Airway epithelial cell (primary cell): ENCODE results near the gene ANO3. TPM values are rescaled to one million over a fixed set of nuclear protein-coding genes. Genes with fewer than 3 reads are reported as not detected.

Source experiments
- total RNA-seq: library from RNA; depleted of rRNA; stranded (reverse); fragments of >200 nt; gene quantifications from 2 replicates; pipeline ENCODE4 v1.2.3, GENCODE V29; 2015

ANO3 gene
- 0.07 TPM in 1 of 2 replicates, not detected in the other for total RNA-seq

GRCh38 chr11:26331911-26332571 lies at the start of gene ANO3:
TSS of gene ANO3 (plus strand) at chr11:26332130. CDS start at chr11:26332276, 146 bp downstream.

GRCh38 chr11:26571861-26572654 lies 240.1 kb downstream of the ANO3 start, which contains the start of gene MUC15:
TSS of gene MUC15 (minus strand) at chr11:26572263. CDS start at chr11:26567094, 5,169 bp downstream.

Other genes starting within 250 kb of the ANO3 start
- 5.2 and 7.7 TPM in 2 replicates for gene MUC15, start 240.1 kb downstream of the ANO3 start, total RNA-seq